Activated CD4-positive, alpha-beta memory T cell treated with anti-CD3 and anti-CD28 coated beads for 36 hours (primary cell): Measurements from ENCODE around the gene TLR5. TPM values are rescaled to one million over a fixed set of nuclear protein-coding genes. Genes with fewer than 3 reads are reported as not detected.

ENCODE experiments used
- total RNA-seq, 2 experiments: library from RNA; stranded (reverse); gene quantifications; one replicate each; pipeline ENCODE4 v1.2.3, GENCODE V29; 2021

The TLR5 gene
- total RNA-seq, 2 experiments from 2014 or later = 0.29 to 0.48 TPM

Other genes with a start within 250 kb of the TLR5 start
- under 1 TPM; 0.82 to 0.83 TPM for gene SUSD4, start 220.9 kb upstream of the TLR5 start, total RNA-seq